PFSK-1 (cell line): ENCODE results near the gene RNF169.

Experiments used
- FOXP2 ChIP-seq: optimal IDR thresholded peaks from 2 replicates; pipeline ENCODE3; 2011; ENCODE audit warnings: borderline replicate concordance, control low read depth, inconsistent platforms; ENCODE audit not compliant: insufficient read depth; ENCODE audit errors: extremely low read length, extremely low read depth
- POLR2AphosphoS5 ChIP-seq: IDR thresholded peaks from 2 replicates; pipeline ENCODE4 v1.6.1; 2012; ENCODE audit warnings: low read depth, mild to moderate bottlenecking, control low read depth, low read length, moderate library complexity
- TF ChIP-seq, protein P1 (sequence below), 2 experiments: IDR thresholded peaks; 2 replicates each; pipeline versions ENCODE4 v1.6.1 to v1.8.0; 2011 to 2012; ENCODE audit warnings: low read depth in 2 of 2, low read length in 2 of 2, control low read depth in 1 of 2, inconsistent platforms in 1 of 2, mild to moderate bottlenecking in 1 of 2, moderate library complexity in 1 of 2; ENCODE audit not compliant: insufficient read depth in 1 of 2

DNA sequence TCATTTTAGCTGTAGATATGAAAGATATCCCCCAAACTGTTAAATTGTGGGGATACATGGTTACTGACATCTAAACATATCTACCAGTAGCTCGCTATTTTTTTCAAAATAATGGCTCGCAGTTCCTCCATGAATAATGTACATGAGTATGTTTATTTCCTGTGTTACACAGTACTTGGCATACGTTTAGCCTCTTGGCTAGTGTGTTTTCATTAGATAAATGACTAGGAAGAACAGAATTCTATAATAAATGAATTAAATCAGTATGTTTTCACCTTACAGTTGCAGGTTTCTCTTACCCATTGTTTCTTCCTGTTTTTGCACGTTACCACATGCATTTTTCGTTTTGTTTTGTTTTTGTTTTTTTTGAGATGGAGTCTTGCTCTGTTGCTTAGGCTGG lies 21.8 kb downstream of the RNF169 start:
- TF ChIP-seq, protein P1, sequence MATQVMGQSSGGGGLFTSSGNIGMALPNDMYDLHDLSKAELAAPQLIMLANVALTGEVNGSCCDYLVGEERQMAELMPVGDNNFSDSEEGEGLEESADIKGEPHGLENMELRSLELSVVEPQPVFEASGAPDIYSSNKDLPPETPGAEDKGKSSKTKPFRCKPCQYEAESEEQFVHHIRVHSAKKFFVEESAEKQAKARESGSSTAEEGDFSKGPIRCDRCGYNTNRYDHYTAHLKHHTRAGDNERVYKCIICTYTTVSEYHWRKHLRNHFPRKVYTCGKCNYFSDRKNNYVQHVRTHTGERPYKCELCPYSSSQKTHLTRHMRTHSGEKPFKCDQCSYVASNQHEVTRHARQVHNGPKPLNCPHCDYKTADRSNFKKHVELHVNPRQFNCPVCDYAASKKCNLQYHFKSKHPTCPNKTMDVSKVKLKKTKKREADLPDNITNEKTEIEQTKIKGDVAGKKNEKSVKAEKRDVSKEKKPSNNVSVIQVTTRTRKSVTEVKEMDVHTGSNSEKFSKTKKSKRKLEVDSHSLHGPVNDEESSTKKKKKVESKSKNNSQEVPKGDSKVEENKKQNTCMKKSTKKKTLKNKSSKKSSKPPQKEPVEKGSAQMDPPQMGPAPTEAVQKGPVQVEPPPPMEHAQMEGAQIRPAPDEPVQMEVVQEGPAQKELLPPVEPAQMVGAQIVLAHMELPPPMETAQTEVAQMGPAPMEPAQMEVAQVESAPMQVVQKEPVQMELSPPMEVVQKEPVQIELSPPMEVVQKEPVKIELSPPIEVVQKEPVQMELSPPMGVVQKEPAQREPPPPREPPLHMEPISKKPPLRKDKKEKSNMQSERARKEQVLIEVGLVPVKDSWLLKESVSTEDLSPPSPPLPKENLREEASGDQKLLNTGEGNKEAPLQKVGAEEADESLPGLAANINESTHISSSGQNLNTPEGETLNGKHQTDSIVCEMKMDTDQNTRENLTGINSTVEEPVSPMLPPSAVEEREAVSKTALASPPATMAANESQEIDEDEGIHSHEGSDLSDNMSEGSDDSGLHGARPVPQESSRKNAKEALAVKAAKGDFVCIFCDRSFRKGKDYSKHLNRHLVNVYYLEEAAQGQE (IDR thresholded peaks at IDR 0.05; ENCODE audit: insufficient read depth in 1 of 2, low read depth in 2 of 2, low read length in 2 of 2): no peak
- TF ChIP-seq POLR2AphosphoS5: no peak
- TF ChIP-seq FOXP2: no peak
